Suprapubic skin (tissue), 3 donors: Measurements from ENCODE around the gene MEIOB.

Experiments used
- EP300 ChIP-seq: sonication (generic); formaldehyde crosslinking; IDR thresholded peaks from one replicate; pipeline ENCODE4 v1.6.1; 2017; ENCODE audit warnings: antibody characterized with exemption
- TF ChIP-seq, protein P1 (sequence below), 2 donors: fragments of 200-600 bp in 1 of 2; fragments of 450-650 bp in 1 of 2; sonication (generic) in 1 of 2; IDR thresholded peaks; one replicate each; pipeline ENCODE4 v1.5.1; 2016 to 2019; ENCODE audit warnings: antibody characterized with exemption in 2 of 2, mild to moderate bottlenecking in 1 of 2, moderate library complexity in 1 of 2

DNA sequence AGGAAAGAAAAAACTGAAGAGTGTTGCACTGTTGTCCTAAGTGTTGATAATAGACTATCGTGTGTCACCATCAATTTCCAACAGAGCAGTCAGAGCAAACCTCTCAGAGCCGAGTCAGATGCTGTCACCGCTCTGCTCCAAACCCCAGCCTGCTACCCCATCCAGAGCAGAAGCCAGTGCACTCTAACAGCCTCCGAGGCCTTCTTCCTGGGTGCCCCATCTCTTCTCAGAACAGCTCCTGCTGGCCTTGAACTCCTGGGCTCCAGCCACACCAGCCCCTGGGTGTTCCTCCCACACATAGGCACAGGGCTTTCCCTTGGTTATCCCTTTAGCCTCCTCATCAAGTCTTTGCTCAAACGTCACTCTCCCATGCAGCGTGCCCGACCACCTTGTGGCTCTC is 21.0 kb downstream of the MEIOB start:
- TF ChIP-seq, protein P1, sequence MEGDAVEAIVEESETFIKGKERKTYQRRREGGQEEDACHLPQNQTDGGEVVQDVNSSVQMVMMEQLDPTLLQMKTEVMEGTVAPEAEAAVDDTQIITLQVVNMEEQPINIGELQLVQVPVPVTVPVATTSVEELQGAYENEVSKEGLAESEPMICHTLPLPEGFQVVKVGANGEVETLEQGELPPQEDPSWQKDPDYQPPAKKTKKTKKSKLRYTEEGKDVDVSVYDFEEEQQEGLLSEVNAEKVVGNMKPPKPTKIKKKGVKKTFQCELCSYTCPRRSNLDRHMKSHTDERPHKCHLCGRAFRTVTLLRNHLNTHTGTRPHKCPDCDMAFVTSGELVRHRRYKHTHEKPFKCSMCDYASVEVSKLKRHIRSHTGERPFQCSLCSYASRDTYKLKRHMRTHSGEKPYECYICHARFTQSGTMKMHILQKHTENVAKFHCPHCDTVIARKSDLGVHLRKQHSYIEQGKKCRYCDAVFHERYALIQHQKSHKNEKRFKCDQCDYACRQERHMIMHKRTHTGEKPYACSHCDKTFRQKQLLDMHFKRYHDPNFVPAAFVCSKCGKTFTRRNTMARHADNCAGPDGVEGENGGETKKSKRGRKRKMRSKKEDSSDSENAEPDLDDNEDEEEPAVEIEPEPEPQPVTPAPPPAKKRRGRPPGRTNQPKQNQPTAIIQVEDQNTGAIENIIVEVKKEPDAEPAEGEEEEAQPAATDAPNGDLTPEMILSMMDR (IDR thresholded peaks at IDR 0.05) = no peak
- no peak for TF ChIP-seq EP300
